GM18909 (cell line): ENCODE data around the gene NR1D1.
A peak's percentile ranks its signal among the peaks of the same experiment; 100 is the strongest.
"Not testable (repeated sequence)": the region's sequence is repeated elsewhere in the genome, so short reads cannot be mapped to it uniquely, and the experiment has no call there.

Source experiments
- ATAC-seq: cut with Tn5 transposase; IDR thresholded peaks from one replicate; pipeline ENCODE4 v1.9.1; 2021; ENCODE audit warnings: mild to moderate bottlenecking; ENCODE audit not compliant: unreplicated experiment, poor library complexity

The NR1D1 gene

DNA sequence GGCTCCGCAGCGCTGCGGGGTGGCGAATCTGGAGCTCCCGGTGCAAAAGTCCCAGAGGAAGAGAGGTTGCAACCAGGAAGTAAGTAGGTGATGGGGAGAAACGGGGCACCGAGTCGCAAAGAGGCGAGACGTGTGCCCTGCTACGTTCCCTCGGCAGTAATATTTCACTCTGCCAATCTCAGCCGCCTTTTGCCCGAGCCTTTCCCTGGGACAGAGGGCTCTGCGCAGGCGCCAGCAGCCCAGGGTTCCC, at the start of gene NR1D1:
Gene NR1D1 (minus strand): TSS at position 171 of the 250 bp plus-strand sequence. CDS start 495 bp downstream, outside the sequence.
- no peak for ATAC-seq

GRCh38 chr17:40148527-40148926, 48.1 kb upstream of the NR1D1 start:
- no peak for ATAC-seq

GRCh38 chr17:40145476-40145875, 45.1 kb upstream of the NR1D1 start:
- ATAC-seq = no peak

- not testable (repeated sequence) for ATAC-seq
These were observed 42.8 kb upstream of the NR1D1 start for GRCh38 chr17:40143166-40143565.

- peak; percentile 6 for ATAC-seq
These were observed 39.2 kb upstream of the NR1D1 start for GRCh38 chr17:40139566-40140058.

- ATAC-seq = no peak
These were observed 35.4 kb upstream of the NR1D1 start for GRCh38 chr17:40135817-40136216.

DNA sequence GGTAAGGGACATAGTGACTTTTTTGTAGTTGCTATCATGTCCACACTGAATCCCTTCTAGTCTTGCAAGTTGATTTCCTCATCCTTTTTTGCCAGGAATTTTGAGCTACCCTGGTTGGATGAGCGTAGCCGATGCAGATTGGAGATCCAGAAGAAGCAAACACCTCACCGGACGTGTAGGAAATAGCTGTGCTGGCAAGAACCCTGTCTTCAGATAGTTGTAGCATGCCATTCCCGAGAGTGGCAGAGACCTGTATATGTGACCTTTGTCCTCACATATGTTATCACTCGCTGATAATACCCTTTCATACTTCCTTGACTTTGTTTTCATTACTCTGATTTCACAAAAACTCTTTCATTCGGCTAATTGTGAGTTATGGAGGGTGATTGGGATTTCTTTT, 33.8 kb upstream of the NR1D1 start:
- ATAC-seq = no peak

DNA sequence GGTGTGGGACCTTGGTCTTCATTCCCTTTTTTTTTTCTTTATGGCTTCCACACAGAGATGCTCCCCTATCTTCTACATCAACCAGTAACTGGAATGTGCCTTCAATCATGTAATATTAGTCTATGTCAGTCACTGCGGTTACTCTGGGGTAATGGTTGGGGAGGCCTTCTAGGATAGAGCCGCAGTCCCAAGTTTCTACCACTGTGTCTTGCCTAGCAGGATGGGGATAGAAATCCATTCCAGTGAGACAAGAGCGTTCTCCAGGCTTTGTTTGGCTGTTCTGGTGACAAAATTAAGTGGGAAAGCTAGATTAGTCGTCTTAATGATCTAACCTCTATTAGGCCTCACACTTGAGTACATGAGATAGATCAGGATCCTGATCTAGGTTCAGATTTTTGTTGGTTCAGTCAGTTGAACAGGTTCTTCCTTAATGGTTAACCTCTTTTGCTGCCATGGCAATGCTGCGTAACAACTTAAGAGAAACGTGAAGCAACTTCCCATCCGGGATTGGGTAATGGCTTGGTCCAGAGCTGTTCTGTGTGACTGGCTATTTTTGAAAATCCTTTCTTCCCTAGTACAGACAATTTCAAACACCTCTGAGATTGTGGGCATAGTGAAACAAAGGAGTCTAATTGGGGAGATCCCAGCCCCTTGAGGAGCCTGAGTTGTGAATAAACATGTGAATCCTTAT, 30.1 kb upstream of the NR1D1 start:
- ATAC-seq = no peak

DNA sequence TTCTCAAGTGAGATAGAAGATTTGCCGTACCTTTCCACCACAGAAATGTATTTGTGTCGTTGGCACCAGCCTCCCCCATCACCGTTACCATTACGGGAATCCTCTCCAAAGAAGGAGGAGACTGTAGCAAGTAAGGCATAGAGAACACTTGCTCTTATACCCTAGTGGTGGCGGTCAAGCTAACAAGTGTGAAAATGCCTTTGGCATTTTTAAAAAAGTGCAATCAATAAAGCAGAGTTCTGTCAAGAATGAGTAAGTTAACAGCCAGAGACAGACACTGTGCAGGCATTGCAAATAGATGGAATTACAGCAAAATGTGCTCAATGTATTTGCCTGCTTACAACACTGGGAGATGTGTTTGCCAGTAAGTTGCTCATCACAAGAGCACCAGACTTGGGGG, 29.1 kb upstream of the NR1D1 start:
- ATAC-seq = no peak

DNA sequence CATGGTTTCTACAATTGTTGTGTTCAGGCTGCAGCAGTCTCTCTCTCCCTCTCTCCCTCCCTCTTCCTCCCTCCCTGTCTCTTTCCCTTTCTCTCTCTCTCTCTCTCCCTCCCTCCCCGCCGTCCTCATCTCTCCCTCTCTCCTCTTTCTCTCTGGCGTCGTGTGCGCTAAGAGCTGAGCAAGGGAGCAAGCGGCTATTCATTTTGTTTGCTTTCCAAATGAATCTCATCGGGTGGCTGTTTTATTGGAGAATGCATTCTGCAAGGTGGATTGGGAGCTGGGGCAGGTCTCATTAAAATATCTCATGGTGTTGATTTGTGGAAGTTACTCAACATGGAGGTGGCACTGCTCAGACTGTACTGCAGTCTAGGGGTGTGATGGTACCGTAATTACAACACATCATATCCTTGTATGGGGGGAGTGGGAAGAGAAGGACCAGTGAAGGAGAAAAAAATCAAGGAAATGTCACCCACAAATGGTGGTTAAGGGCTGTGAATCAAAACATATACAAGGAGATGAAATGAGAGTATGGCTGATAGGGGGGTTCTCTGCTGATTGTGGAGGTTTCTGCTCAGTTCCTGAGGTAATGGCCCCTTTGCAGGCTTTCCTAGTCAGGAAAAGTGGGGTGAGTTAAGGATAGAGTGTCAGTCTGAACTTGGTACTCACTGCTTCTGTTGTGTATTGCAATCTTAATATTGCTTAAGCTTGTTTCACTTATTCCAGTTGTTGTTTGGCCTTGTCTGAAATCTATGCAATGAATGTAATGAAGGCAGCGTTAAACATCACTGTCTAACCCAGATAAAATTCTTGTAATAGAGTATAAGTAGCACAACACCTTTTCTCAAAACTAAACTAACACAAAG, 24.1 kb upstream of the NR1D1 start:
- ATAC-seq = no peak

GRCh38 chr17:40123811-40124114, 23.4 kb upstream of the NR1D1 start:
- no peak for ATAC-seq

- peak; percentile 26 for ATAC-seq
These were observed 22.8 kb upstream of the NR1D1 start for GRCh38 chr17:40122999-40123810.

GRCh38 chr17:40122136-40122998, 22.0 kb upstream of the NR1D1 start:
- peak; percentile 39 for ATAC-seq

DNA sequence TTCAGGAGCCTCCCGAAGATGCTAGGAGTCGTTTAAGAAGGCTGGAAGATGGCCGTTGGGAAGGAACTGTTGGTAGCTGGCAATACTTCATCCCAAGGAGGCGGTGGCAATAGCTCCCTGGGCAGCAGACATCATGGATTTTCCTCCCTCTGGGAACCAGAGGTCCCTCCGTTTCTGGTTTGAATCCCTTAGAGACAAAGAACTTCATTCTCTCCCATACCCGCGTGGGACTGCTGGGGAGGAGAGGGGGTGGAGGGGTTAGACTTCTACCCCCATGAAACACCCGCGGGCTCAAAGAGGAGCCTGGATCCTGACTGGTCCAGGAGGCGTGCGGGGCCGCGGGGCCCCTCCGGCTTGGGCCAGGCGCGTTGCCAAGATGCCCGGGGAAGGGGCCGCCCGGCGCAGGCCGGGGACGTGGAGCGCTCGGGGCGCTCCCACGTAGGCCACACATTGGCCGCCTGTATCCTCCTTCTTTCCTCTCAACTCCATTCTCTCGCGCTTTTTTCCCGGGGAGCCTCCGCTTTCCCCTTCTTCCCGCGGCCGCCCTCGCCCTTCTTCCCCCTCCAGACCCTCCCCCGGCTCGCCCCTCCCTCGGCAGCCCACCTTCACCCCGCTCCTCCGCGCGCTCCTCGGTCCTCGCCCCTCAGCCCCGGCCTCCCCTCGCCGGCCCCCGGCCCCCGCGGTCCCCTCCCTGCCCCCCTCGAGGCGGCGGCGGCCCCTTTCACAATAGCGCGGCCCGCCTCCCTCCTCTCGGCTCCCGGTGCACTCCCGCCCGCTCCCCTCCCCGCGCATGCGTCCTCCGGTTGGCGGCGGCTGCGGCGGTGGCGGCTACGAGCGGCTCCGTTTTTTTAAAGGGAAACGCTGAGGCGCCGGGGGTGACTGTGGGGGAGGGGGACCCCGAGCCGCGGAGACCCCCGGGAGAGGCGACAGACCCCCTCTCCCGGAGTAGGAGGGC, 21.1 kb upstream of the NR1D1 start, which contains the start of gene MSL1:
Gene MSL1 (plus strand): TSS at position 791 of the 955 bp plus-strand sequence. CDS start 642 bp downstream, outside the sequence.
- ATAC-seq = peak; percentile 54

- ATAC-seq = no peak
These were observed 14.7 kb upstream of the NR1D1 start for GRCh38 chr17:40115101-40115436.

DNA sequence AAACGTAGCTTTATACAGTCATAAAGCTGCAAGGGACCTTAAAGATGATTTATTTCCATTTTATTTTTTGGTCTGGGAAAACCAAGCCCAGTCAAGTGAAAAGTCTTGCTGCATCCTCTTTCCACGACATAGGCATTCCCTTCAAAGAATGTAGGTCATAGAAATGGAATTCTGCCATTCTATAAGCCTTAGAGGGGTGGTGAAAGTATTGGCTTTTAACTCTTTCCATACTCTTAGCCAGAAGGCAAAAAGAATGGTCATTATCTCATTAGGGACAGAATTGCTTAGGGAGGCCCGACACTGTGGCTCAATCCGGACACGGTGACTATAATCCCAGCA, 13.5 kb upstream of the NR1D1 start:
- ATAC-seq = no peak

GRCh38 chr17:40113110-40113906, 12.9 kb upstream of the NR1D1 start:
- peak; percentile 83 for ATAC-seq

GRCh38 chr17:40112718-40113109, 12.3 kb upstream of the NR1D1 start:
- no peak for ATAC-seq
